ENCODE measurements around the gene LRRC71.

DNA sequence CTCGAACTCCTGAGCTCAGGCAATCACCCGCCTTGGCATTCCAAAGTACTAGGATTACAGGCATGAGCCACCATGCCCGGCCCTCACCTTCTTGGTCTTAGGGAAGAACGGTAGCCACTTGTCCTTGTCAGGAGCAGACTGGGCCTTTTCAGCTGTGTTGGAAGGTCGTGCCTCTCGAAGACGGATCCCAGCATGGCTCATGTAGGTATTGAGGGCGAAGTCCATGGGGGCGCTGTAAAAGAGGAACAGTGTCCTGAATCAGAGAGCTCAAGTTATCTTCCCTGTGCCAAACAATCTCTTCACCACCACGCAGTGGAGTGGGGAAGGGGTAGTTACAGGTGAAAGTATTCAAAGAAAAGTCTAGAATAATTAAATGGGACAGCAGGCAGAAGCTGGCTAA, 35.9 kb downstream of the LRRC71 start:
- TF ChIP-seq POLR2AphosphoS5 (IDR thresholded peaks at IDR 0.05) (no peak), POLR2A (IDR thresholded peaks at IDR 0.05) (no peak), CTCF (IDR thresholded peaks at IDR 0.05) (no peak)

Measured in breast epithelium (tissue), 3 donors.